ENCODE data around the gene YPEL3. TPM values are rescaled to one million over a fixed set of nuclear protein-coding genes. Genes with fewer than 3 reads are reported as not detected.

The YPEL3 gene
- polyA plus RNA-seq, 1 donor from 2014 or later, result 76.9 TPM

DNA sequence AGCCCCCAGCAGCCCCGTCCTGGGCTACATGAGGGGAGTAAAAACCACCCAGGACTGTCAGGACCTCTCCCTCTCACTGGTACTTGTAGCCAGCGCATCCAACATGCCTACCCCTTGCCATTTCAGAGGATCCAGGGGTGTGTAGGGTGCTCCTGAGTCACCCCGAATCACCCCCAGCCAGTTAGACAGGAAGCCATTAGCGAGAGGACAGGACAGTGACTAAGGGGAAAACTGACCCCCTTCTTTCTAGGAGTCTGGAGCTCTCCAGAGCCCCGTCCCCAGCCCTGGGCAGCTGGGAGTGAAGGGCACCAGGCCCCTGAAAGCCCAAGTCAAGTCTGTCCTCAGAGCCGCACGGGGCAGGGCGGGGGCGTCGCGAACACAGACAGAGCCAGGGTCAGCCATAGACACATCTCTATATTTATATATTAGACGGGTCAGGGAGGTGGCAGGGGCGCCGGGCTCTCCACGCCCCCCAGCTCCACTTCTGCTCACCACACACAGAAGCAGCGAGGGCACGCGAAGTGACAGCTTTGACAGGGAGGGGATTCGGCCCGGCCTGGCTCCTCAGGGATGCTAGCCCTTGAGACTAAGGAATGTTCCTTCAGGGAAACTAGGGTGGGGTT lies 17.8 kb upstream of the YPEL3 start:
- no peak overlapping the region for H2AFZ ChIP-seq (ENCODE audit: low read depth, low read length)
- H3K4me2 ChIP-seq (ENCODE audit: low read length), result no peak overlapping the region
- H3K27me3 ChIP-seq (ENCODE audit: insufficient read depth, low read depth, low read length), result no peaks in the 10 kb centered on the region
- no peaks in the 10 kb centered on the region for H3K79me2 ChIP-seq (replicated peaks; ENCODE audit: insufficient read depth, low read length)
- H3F3A ChIP-seq (ENCODE audit: insufficient read depth, low read length, poor library complexity, severe bottlenecking), result no peaks in the 10 kb centered on the region
- H3K9me3 ChIP-seq (ENCODE audit: low read length), result no peaks in the 10 kb centered on the region
- H3K27ac ChIP-seq (ENCODE audit: low read length), result no peak overlapping the region
- no peaks in the 10 kb centered on the region for H3K36me3 ChIP-seq (ENCODE audit: insufficient read depth, low read length)
- TF ChIP-seq MXI1 (conservative IDR thresholded peaks at IDR 0.05; ENCODE audit: poor library complexity, severe bottlenecking), result no peak
- TF ChIP-seq EZH2 (IDR thresholded peaks at IDR 0.05; ENCODE audit: borderline replicate concordance, insufficient read depth, low read length, poor library complexity, severe bottlenecking), result no peak
- TF ChIP-seq, protein P1, sequence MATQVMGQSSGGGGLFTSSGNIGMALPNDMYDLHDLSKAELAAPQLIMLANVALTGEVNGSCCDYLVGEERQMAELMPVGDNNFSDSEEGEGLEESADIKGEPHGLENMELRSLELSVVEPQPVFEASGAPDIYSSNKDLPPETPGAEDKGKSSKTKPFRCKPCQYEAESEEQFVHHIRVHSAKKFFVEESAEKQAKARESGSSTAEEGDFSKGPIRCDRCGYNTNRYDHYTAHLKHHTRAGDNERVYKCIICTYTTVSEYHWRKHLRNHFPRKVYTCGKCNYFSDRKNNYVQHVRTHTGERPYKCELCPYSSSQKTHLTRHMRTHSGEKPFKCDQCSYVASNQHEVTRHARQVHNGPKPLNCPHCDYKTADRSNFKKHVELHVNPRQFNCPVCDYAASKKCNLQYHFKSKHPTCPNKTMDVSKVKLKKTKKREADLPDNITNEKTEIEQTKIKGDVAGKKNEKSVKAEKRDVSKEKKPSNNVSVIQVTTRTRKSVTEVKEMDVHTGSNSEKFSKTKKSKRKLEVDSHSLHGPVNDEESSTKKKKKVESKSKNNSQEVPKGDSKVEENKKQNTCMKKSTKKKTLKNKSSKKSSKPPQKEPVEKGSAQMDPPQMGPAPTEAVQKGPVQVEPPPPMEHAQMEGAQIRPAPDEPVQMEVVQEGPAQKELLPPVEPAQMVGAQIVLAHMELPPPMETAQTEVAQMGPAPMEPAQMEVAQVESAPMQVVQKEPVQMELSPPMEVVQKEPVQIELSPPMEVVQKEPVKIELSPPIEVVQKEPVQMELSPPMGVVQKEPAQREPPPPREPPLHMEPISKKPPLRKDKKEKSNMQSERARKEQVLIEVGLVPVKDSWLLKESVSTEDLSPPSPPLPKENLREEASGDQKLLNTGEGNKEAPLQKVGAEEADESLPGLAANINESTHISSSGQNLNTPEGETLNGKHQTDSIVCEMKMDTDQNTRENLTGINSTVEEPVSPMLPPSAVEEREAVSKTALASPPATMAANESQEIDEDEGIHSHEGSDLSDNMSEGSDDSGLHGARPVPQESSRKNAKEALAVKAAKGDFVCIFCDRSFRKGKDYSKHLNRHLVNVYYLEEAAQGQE (IDR thresholded peaks at IDR 0.05; ENCODE audit: borderline replicate concordance), result no peak
- TF ChIP-seq RAD21 (conservative IDR thresholded peaks at IDR 0.05), result no peak
- TF ChIP-seq, protein P2, sequence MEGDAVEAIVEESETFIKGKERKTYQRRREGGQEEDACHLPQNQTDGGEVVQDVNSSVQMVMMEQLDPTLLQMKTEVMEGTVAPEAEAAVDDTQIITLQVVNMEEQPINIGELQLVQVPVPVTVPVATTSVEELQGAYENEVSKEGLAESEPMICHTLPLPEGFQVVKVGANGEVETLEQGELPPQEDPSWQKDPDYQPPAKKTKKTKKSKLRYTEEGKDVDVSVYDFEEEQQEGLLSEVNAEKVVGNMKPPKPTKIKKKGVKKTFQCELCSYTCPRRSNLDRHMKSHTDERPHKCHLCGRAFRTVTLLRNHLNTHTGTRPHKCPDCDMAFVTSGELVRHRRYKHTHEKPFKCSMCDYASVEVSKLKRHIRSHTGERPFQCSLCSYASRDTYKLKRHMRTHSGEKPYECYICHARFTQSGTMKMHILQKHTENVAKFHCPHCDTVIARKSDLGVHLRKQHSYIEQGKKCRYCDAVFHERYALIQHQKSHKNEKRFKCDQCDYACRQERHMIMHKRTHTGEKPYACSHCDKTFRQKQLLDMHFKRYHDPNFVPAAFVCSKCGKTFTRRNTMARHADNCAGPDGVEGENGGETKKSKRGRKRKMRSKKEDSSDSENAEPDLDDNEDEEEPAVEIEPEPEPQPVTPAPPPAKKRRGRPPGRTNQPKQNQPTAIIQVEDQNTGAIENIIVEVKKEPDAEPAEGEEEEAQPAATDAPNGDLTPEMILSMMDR (IDR thresholded peaks at IDR 0.05; ENCODE audit: poor library complexity, severe bottlenecking), result no peak
- no peak for TF ChIP-seq EP300 (conservative IDR thresholded peaks at IDR 0.05; ENCODE audit: poor library complexity, severe bottlenecking)
- TF ChIP-seq TAF1 (IDR thresholded peaks at IDR 0.05; ENCODE audit: low read depth), result no peak
- no peak for TF ChIP-seq SMC3 (conservative IDR thresholded peaks at IDR 0.05; ENCODE audit: poor library complexity)
- TF ChIP-seq POLR2AphosphoS5 (IDR thresholded peaks at IDR 0.05), result no peak
- H3K9me2 ChIP-seq (ENCODE audit: insufficient read depth, low read length), result no peaks in the 10 kb centered on the region
- no peaks in the 10 kb centered on the region for H4K20me1 ChIP-seq (ENCODE audit: insufficient read depth)
- H3K4me3 ChIP-seq (ENCODE audit: low read length), result no peak overlapping the region
- no peak overlapping the region for H3K9ac ChIP-seq (ENCODE audit: low read length)

DNA sequence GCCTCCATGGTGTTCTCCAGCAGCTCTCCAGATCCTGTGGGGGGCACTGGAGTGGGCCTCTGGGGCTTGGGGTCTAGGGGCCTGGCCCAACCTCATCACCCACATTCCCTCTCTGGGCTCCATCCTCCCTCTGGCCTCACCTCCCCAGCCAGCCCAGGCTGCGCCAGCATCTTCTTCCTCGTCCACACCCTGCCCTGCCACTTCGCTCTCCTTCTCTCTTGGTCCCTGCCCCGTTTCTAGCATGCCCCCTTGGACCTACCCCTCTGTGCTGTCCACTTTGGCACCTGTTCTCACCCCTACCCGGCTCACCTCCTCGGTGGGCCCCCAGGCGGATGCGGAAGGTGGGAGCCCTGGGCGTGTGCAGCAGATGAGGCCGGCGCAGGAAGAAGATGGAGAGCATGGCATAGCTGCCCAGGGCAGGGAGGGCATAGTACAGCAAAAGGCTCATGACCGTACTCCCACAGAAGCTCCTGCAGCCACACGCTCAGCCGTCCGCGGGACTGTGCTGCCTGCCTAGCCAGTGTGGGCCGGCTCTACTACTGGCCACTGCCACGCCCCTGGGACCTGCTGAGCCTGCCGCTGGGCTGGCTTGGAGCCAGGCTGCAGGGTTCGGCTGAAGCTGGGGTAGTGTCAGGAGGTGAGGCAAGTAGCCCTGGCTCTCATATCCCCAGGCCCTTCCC lies 17.2 kb upstream of the YPEL3 start, which contains the start of gene GDPD3:
GDPD3 (minus strand) TSS at position 507 of the 680 bp plus-strand sequence; CDS start at position 448, 59 bp downstream.
- no peak for TF ChIP-seq RAD21 (conservative IDR thresholded peaks at IDR 0.05)
- TF ChIP-seq, protein P2 (IDR thresholded peaks at IDR 0.05; ENCODE audit: poor library complexity, severe bottlenecking), result no peak
- TF ChIP-seq MXI1 (conservative IDR thresholded peaks at IDR 0.05; ENCODE audit: poor library complexity, severe bottlenecking), result no peak
- TF ChIP-seq EP300 (conservative IDR thresholded peaks at IDR 0.05; ENCODE audit: poor library complexity, severe bottlenecking), result no peak
- TF ChIP-seq TAF1 (IDR thresholded peaks at IDR 0.05; ENCODE audit: low read depth), result no peak
- no peak for TF ChIP-seq SMC3 (conservative IDR thresholded peaks at IDR 0.05; ENCODE audit: poor library complexity)
- no peak for TF ChIP-seq POLR2AphosphoS5 (IDR thresholded peaks at IDR 0.05)
- TF ChIP-seq, protein P1 (IDR thresholded peaks at IDR 0.05; ENCODE audit: borderline replicate concordance), result no peak
- no peak for TF ChIP-seq EZH2 (IDR thresholded peaks at IDR 0.05; ENCODE audit: borderline replicate concordance, insufficient read depth, low read length, poor library complexity, severe bottlenecking)
- H3K9ac ChIP-seq (ENCODE audit: low read length), result no peak within 1 kb of the TSS
- no peaks in the 10 kb centered on the region for H3F3A ChIP-seq (ENCODE audit: insufficient read depth, low read length, poor library complexity, severe bottlenecking)
- no peak within 1 kb of the TSS for H2AFZ ChIP-seq (ENCODE audit: low read depth, low read length)
- H3K79me2 ChIP-seq (replicated peaks; ENCODE audit: insufficient read depth, low read length), result peaks cover 3% of the 10 kb centered on the region
- H4K20me1 ChIP-seq (ENCODE audit: insufficient read depth), result no peaks in the 10 kb centered on the region
- no peak within 1 kb of the TSS for H3K27ac ChIP-seq (ENCODE audit: low read length)
- no peaks in the 10 kb centered on the region for H3K9me3 ChIP-seq (ENCODE audit: low read length)
- no peaks in the 10 kb centered on the region for H3K27me3 ChIP-seq (ENCODE audit: insufficient read depth, low read depth, low read length)
- H3K4me3 ChIP-seq (ENCODE audit: low read length), result no peak within 1 kb of the TSS
- H3K9me2 ChIP-seq (ENCODE audit: insufficient read depth, low read length), result no peaks in the 10 kb centered on the region
- H3K4me2 ChIP-seq (ENCODE audit: low read length), result no peak within 1 kb of the TSS
- no peaks in the 10 kb centered on the region for H3K36me3 ChIP-seq (ENCODE audit: insufficient read depth, low read length)

Measured in neural cell (in vitro differentiated cells).